Left kidney (tissue), 1 donor: ENCODE data around the gene LSM14A. TPM values are rescaled to one million over a fixed set of nuclear protein-coding genes. Genes with fewer than 3 reads are reported as not detected.

Experiments
- polyA plus RNA-seq: library from polyadenylated mRNA; unstranded; fragments of 120-200 nt; gene quantifications from one replicate; pipeline ENCODE4 v1.2.1, GENCODE V29; 2013; ENCODE audit not compliant: insufficient read length

LSM14A gene
- polyA plus RNA-seq, 1 donor, result 199 TPM

Other genes starting within 250 kb of the LSM14A start
- 35.6 TPM for gene GARRE1, start 82.0 kb downstream of the LSM14A start, polyA plus RNA-seq
- gene GPI, start 192.7 kb downstream of the LSM14A start, polyA plus RNA-seq, result 181 TPM
- gene PDCD2L, start 231.9 kb downstream of the LSM14A start, polyA plus RNA-seq, result 15.3 TPM